Hematopoietic multipotent progenitor cell treated with erythropoietin and hydrocortisone succinate and interleukin-3 and kit ligand, for 17 days (in vitro differentiated cells): Measurements from ENCODE around the gene FHOD1.
A peak's percentile ranks its signal among the peaks of the same experiment; 100 is the strongest.

Experiments used
- DNase-seq: peaks from one replicate; pipeline ENCODE4 v3.0.0-alpha.2; 2015; ENCODE audit warnings: low spot score

The FHOD1 gene

GRCh38 chr16:67277294-67277998, 30.2 kb upstream of the FHOD1 start:
- DNase-seq: peak; percentile 45

- DNase-seq: no peak
These were observed 28.0 kb upstream of the FHOD1 start for GRCh38 chr16:67275321-67275720.

- no peak for DNase-seq
These were observed 24.2 kb upstream of the FHOD1 start for GRCh38 chr16:67271446-67271845.

GRCh38 chr16:67270931-67271338, 23.7 kb upstream of the FHOD1 start:
- DNase-seq: no peak

- no peak for DNase-seq
These were observed 22.5 kb upstream of the FHOD1 start for GRCh38 chr16:67269766-67270165.

GRCh38 chr16:67268136-67268579, 20.9 kb upstream of the FHOD1 start:
- DNase-seq: peak; percentile 94

- DNase-seq: no peak
These were observed 18.6 kb upstream of the FHOD1 start for GRCh38 chr16:67265834-67266233.

GRCh38 chr16:67264866-67265265, 17.6 kb upstream of the FHOD1 start:
- no peak for DNase-seq

- no peak for DNase-seq
These were observed 17.0 kb upstream of the FHOD1 start for GRCh38 chr16:67264277-67264676.

GRCh38 chr16:67263201-67263600, 15.9 kb upstream of the FHOD1 start:
- DNase-seq: no peak

- DNase-seq: peak; percentile 80
These were observed 13.3 kb upstream of the FHOD1 start for GRCh38 chr16:67260426-67261063.

GRCh38 chr16:67259705-67260104, 12.4 kb upstream of the FHOD1 start:
- no peak for DNase-seq

GRCh38 chr16:67258161-67258835, 11.0 kb upstream of the FHOD1 start:
- DNase-seq: no peak

- DNase-seq: no peak
These were observed 10.3 kb upstream of the FHOD1 start for GRCh38 chr16:67257486-67258160.

GRCh38 chr16:67256701-67257230, 9.5 kb upstream of the FHOD1 start:
- DNase-seq: no peak

GRCh38 chr16:67255553-67256221, 8.4 kb upstream of the FHOD1 start:
- DNase-seq: no peak

- peak; percentile 60 for DNase-seq
These were observed 7.7 kb upstream of the FHOD1 start for GRCh38 chr16:67254801-67255552.

GRCh38 chr16:67252609-67253497, 5.6 kb upstream of the FHOD1 start:
- no peak for DNase-seq

- no peak for DNase-seq
These were observed 2.7 kb upstream of the FHOD1 start for GRCh38 chr16:67250045-67250327.
